GM21723 (cell line): ENCODE data around the gene IRF4.

Source experiments
- ATAC-seq: cut with Tn5 transposase; IDR thresholded peaks from one replicate; pipeline ENCODE4 v1.9.1; 2021; ENCODE audit warnings: mild to moderate bottlenecking, moderate library complexity; ENCODE audit not compliant: unreplicated experiment

Gene IRF4

GRCh38 chr6:436308-437036, 44.9 kb downstream of the IRF4 start:
- no peak for ATAC-seq

DNA sequence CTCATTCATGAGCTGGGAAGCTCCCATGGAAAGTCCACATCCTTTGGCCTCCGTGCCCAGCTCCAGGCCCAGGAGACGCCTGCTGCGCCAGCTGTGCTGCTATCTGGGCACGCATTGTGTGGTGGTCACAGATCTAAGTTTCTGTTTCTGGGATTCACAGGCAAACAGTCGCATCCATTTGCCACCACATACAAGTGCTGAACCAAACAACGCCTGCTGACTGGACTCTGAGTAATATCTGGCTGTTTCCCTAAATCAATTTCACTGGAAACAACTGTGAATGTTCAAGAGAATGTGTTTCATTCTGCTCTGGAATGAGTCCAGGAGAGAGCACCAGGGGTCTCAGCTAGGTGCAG, 45.5 kb downstream of the IRF4 start:
- ATAC-seq: no peak

- ATAC-seq: no peak
Measured at GRCh38 chr6:438634-439170, 47.1 kb downstream of the IRF4 start.

DNA sequence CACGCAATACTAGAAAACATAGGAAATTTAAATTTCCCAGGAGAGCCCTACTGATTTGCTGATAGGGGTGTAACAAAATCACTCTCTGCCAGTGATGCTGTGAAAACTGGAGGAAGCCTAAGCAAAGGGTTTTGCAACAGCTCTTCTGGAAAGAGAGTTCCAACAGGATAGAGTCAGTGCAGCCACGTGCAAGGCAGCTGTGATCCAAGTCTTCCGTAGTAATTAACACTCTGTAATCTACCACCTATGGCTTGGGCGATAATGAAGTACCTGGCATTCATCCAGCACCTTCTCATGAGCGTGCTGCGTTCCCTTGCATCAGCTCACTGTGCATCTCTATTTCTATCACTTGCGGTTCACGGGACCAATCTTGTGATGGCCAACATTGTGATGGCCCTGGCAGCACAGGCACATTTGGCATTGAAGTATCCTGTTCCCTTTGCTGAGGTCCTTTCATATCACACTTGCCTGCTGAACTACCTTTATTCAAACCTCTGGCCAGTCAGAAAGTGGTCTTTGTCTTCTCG, 48.2 kb downstream of the IRF4 start:
- no peak for ATAC-seq

- no peak for ATAC-seq
Measured at GRCh38 chr6:441126-441920, 49.8 kb downstream of the IRF4 start.

DNA sequence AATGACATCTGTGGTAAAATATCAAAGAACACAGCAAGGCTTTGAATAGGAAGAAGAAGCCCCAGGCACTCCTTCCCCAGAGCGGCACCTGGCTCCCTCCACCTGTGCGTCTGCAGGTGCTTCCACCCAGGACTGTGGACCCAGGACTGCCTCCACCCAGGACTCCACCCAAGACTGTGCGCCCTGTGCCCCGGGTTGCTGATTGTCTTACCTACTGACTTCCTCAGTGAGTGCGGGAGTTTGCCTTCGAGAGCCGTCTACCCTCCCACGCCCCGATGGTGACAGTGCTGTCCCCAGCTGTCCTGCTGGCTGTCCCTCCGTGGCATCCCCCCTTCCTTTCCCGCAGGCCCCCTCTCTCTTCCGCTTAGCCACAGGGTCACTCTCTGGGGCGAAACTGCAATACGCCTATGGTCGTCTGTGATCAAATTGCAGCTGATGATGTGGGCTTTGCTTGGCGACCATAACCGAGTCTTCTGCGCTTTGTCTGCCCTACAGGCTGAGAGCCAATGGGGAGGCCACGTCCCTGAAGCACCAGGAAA, 52.1 kb downstream of the IRF4 start:
- ATAC-seq: no peak

DNA sequence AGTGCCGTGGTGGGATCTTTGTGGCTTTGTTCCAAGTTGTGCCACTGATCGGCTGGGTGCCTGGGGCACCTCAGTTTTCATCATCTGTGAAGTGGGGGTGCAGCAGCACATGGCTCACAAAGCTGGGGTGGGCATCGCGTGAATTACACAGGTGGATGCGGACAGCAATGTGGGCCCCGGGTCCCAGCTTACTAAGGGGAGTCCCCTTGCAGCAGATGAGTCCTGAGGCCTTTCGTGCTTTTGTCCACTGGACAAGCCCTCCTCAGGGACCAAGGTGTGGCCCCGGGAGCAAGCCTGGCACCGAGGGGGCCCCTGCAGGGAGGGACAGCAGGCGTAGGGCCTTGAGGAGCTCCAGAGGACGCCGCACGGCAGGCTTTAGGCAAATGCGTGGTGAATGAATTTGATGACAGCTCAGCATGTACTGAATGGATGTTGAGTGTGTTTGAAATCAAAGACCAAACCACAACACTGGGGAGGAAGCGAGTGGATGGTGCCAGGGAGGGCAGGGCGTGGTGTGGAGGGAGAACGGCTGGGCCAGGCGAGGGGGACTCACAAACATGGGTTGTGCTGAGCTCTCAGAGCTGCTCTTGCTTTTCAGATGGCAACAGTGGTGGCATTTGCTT, 53.2 kb downstream of the IRF4 start:
- no peak for ATAC-seq

DNA sequence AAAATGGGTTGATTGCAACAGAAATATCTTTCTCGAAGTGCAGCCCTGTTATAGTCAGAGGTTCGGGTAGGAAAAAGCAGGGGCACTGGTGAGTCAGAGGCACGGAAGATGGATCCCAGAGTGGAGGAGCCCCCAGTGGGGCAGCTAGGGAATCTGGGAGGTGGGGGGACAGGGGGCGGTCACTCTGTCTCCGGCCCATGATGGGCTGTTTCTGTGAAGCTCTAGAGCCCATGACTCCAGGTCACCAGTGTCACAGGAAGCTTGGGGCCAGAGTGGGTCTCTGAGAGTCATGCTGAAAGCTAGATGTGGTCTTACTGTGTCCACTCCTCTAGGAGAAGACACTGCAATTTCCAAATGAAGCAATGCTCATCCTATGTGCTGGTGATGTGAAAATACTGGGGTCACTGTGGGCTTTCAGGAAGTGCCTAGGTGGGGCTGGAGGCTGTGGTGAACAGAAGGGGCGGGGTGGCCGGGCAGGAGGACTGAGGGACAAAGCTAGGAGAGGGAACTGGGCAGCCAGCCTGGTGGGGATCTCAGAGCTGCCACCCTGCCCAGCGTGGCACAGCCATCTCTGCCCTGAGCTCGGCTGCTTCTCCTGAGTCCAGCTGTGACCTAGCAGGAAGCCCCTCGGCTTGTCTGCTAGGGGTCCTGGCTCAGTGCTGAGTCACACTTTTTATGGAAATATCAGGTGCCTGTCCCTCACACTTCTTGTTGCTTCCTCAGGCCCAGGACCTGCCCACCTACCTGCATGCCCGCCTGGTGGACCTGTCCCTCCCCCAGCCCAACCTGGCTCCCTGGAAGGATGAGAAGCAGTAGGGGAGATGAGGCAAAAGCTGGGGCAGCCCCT, 54.2 kb downstream of the IRF4 start:
- ATAC-seq: no peak

GRCh38 chr6:446418-447366, 55.1 kb downstream of the IRF4 start:
- ATAC-seq: no peak

DNA sequence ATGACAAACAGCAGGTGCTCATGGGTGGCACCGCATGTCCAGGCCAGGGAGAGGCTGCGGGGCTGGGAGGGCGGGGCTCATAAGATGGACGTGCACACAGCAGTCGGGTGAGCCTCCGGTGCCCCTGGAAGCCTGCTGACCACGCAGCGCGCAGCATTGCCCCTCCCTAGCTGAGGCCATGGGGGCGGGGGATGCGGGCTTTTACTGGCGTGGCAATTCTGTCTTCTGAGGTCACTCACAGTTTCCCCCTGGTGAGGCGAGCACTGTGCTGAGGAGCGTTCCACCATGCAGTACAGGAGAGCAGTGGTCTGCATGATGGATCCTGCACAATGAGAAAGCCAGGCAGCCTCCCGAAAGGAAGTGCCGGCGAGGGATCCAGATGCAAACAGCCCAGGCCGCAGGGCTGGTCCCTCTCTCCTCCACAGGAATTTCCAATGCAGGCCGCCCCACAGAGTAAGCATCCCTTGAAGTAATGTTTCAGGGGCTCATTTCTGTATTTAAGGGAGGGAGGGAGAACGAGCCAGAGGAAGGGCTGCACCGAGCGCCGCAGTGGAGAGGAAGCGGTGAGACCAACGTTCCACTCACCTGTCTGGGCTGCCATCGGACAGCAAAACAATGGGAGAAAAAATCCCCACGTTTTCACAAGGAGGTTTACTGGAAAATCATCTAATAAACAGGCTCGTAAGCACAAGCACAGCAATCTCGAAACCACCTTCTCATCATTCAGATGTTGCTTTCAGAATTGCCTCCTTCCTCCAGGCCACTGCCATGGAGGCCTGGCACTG, 56.0 kb downstream of the IRF4 start:
- no peak for ATAC-seq

GRCh38 chr6:448296-449056, 56.9 kb downstream of the IRF4 start:
- no peak for ATAC-seq

DNA sequence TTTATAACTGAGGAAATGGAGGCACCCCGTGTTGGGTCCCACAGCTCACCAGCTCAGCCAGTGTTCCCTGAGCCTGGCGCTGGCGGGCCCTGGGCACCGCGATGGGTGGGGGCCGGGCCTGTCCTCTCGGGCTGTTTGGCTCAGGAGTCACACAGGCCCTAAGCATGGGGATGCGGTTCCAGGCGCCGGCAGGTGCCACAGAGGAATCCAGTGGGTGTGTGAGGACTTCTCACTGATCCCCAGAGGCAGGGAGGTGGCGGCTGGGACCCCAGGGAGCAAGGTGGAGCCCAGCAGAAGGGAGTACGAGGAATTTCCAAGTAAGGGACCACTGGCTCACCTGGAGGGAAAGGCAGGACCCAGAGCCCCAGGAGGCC, 57.5 kb downstream of the IRF4 start:
- no peak for ATAC-seq

- ATAC-seq: no peak
Measured at GRCh38 chr6:449486-450419, 58.2 kb downstream of the IRF4 start.

- no peak for ATAC-seq
Measured at GRCh38 chr6:451336-451735, 59.8 kb downstream of the IRF4 start.

DNA sequence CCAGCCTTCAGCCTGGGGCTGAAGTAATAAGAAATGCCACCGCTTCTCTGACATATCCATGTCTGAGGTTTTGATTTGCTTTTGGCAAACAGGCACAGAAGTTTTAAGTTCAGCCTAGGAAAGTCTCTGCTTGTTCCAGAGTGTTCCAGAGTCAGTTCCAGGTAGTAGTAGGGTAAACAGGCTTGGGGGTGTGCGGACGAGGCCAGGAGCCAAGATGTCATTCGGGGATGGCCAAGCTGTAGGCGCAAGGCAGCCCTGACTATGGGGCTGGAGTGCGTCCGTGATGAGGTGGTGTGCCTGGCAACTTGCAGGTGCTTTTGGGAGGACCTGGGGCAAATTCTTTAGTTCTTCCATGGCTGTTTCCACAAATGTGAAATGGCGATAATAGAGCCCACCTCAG, 60.3 kb downstream of the IRF4 start:
- no peak for ATAC-seq

- ATAC-seq: no peak
Measured at GRCh38 chr6:452301-453067, 60.9 kb downstream of the IRF4 start.
